Mucosa of stomach (tissue), 1 donor: Measurements from ENCODE around the gene PLD2.
"Not testable (repeated sequence)": the region's sequence is repeated elsewhere in the genome, so short reads cannot be mapped to it uniquely, and the experiment has no call there.

Source experiments
- H3K27me3 ChIP-seq: one replicate; pipeline ENCODE4 v1.7.0; 2013; ENCODE audit warnings: mild to moderate bottlenecking, low read length; ENCODE audit not compliant: control insufficient read depth, insufficient read depth
- H3K36me3 ChIP-seq: one replicate; pipeline ENCODE4 v1.7.0; 2013; ENCODE audit warnings: low read length; ENCODE audit not compliant: control insufficient read depth, insufficient read depth
- H3K4me1 ChIP-seq: one replicate; pipeline ENCODE4 v1.7.0; 2013; ENCODE audit warnings: mild to moderate bottlenecking, low read length; ENCODE audit not compliant: control insufficient read depth, insufficient read depth
- H3K4me3 ChIP-seq: one replicate; pipeline ENCODE4 v1.7.0; 2013; ENCODE audit warnings: low read length
- H3K9ac ChIP-seq: one replicate; pipeline ENCODE4 v1.7.0; 2013; ENCODE audit warnings: mild to moderate bottlenecking, low read length, moderate library complexity
- H3K9me3 ChIP-seq: one replicate; pipeline ENCODE4 v1.7.0; 2013; ENCODE audit warnings: mild to moderate bottlenecking, low read length, moderate library complexity; ENCODE audit not compliant: control insufficient read depth
- donor health status: Pancreatic carcinoma.

The PLD2 gene

GRCh38 chr17:4823373-4824089 lies 16.6 kb downstream of the PLD2 start:
- no peaks in the 10 kb centered on the region for H3K9me3 ChIP-seq
- no peak overlapping the region for H3K9ac ChIP-seq
- peaks cover 9% of the 10 kb centered on the region for H3K4me1 ChIP-seq
- no peaks in the 10 kb centered on the region for H3K36me3 ChIP-seq
- H3K4me3 ChIP-seq: no peak overlapping the region
- H3K27me3 ChIP-seq: no peaks in the 10 kb centered on the region

- H3K27me3 ChIP-seq: no peaks in the 10 kb centered on the region
Observed at GRCh38 chr17:4827399-4827798, 20.4 kb downstream of the PLD2 start.

GRCh38 chr17:4832829-4833177 lies 25.9 kb downstream of the PLD2 start:
- H3K9ac ChIP-seq: peak overlapping the region; percentile 77
- H3K36me3 ChIP-seq, H3K27me3 ChIP-seq, H3K9me3 ChIP-seq: not testable (repeated sequence)
- peak overlapping the region; percentile 14 for H3K4me3 ChIP-seq
- H3K4me1 ChIP-seq: peaks cover 23% of the 10 kb centered on the region

More at GRCh38 chr17:4827399-4827798, 20.4 kb downstream of the PLD2 start:
- Histone ChIP-seq H3K4me1 (peaks cover 9% of the 10 kb centered on the region), H3K4me3 (no peak overlapping the region), H3K36me3 (no peaks in the 10 kb centered on the region), H3K9me3 (no peaks in the 10 kb centered on the region), H3K9ac (no peak overlapping the region)

GRCh38 chr17:4833178-4833940 lies 26.4 kb downstream of the PLD2 start, which contains the start of gene MINK1:
Gene MINK1, plus strand, starts transcription at chr17:4833340. Its CDS starts 244 bp downstream, at chr17:4833584.
- no peaks in the 10 kb centered on the region for H3K9me3 ChIP-seq
- peak within 1 kb of the TSS; percentile 14 for H3K4me3 ChIP-seq
- H3K36me3 ChIP-seq: no peaks in the 10 kb centered on the region
- H3K27me3 ChIP-seq: no peaks in the 10 kb centered on the region
- peak within 1 kb of the TSS; percentile 77 for H3K9ac ChIP-seq
- H3K4me1 ChIP-seq: peaks cover 23% of the 10 kb centered on the region

- no peaks in the 10 kb centered on the region for H3K9me3 ChIP-seq
- H3K4me3 ChIP-seq: peak overlapping the region; percentile 14
- peak overlapping the region; percentile 77 for H3K9ac ChIP-seq
- no peaks in the 10 kb centered on the region for H3K36me3 ChIP-seq
- H3K27me3 ChIP-seq: no peaks in the 10 kb centered on the region
- peaks cover 23% of the 10 kb centered on the region for H3K4me1 ChIP-seq
Observed at GRCh38 chr17:4833941-4834680, 27.2 kb downstream of the PLD2 start.

GRCh38 chr17:4834681-4835020 lies 27.7 kb downstream of the PLD2 start:
- Histone ChIP-seq H3K9me3 (no peaks in the 10 kb centered on the region), H3K4me3 (peak overlapping the region; percentile 14), H3K9ac (peak overlapping the region; percentile 77), H3K36me3 (no peaks in the 10 kb centered on the region), H3K4me1 (peaks cover 23% of the 10 kb centered on the region), H3K27me3 (no peaks in the 10 kb centered on the region)

- H3K36me3 ChIP-seq: no peaks in the 10 kb centered on the region
- peak overlapping the region; percentile 24 for H3K9ac ChIP-seq
- no peak overlapping the region for H3K4me3 ChIP-seq
- no peaks in the 10 kb centered on the region for H3K9me3 ChIP-seq
- peaks cover 32% of the 10 kb centered on the region for H3K4me1 ChIP-seq
- H3K27me3 ChIP-seq: no peaks in the 10 kb centered on the region
Observed at GRCh38 chr17:4836221-4836620, 29.3 kb downstream of the PLD2 start.

- Histone ChIP-seq H3K9ac (no peak overlapping the region), H3K4me1 (peaks cover 32% of the 10 kb centered on the region), H3K36me3 (no peaks in the 10 kb centered on the region), H3K4me3 (no peak overlapping the region), H3K27me3 (no peaks in the 10 kb centered on the region), H3K9me3 (no peaks in the 10 kb centered on the region)
Observed at GRCh38 chr17:4837471-4838308, 30.7 kb downstream of the PLD2 start.

GRCh38 chr17:4838309-4838785 lies 31.4 kb downstream of the PLD2 start:
- H3K4me1 ChIP-seq: peaks cover 32% of the 10 kb centered on the region
- H3K4me3 ChIP-seq: no peak overlapping the region
- H3K36me3 ChIP-seq: no peaks in the 10 kb centered on the region
- no peaks in the 10 kb centered on the region for H3K27me3 ChIP-seq
- H3K9ac ChIP-seq: no peak overlapping the region
- no peaks in the 10 kb centered on the region for H3K9me3 ChIP-seq

- H3K27me3 ChIP-seq: no peaks in the 10 kb centered on the region
- H3K9me3 ChIP-seq: no peaks in the 10 kb centered on the region
- peaks cover 32% of the 10 kb centered on the region for H3K4me1 ChIP-seq
- no peak overlapping the region for H3K4me3 ChIP-seq
- H3K9ac ChIP-seq: no peak overlapping the region
- H3K36me3 ChIP-seq: no peaks in the 10 kb centered on the region
Observed at GRCh38 chr17:4839221-4839620, 32.3 kb downstream of the PLD2 start.
